HG02870 (cell line): ENCODE data around the gene MBD6.

Source experiments
- ATAC-seq: cut with Tn5 transposase; IDR thresholded peaks from one replicate; pipeline ENCODE4 v1.9.1; 2021; ENCODE audit warnings: mild to moderate bottlenecking, moderate library complexity; ENCODE audit not compliant: unreplicated experiment

MBD6 gene

GRCh38 chr12:57525615-57526383 is 3.2 kb downstream of the MBD6 start:
- no peak for ATAC-seq

DNA sequence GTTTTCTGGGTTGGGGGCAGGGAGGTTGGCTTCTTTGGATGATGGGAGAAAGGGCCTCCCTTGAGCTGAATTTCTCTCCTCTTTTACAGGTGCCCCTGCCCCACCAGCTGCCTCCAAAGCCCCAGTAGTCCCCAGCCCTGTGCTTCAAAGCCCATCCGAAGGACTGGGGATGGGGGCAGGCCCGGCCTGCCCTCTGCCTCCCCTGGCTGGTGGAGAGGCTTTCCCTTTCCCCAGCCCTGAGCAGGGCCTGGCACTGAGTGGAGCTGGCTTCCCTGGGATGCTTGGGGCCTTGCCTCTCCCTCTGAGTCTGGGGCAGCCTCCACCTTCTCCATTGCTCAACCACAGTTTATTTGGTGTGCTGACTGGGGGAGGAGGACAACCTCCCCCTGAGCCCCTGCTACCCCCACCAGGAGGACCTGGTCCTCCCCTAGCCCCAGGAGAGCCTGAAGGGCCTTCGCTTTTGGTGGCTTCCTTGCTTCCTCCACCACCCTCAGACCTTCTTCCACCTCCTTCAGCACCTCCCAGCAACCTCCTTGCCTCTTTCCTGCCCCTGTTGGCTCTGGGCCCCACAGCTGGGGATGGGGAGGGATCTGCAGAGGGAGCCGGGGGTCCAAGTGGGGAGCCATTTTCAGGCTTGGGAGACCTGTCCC is 4.0 kb downstream of the MBD6 start:
- no peak for ATAC-seq

- no peak for ATAC-seq
Observed at GRCh38 chr12:57527184-57527583, 4.6 kb downstream of the MBD6 start.

DNA sequence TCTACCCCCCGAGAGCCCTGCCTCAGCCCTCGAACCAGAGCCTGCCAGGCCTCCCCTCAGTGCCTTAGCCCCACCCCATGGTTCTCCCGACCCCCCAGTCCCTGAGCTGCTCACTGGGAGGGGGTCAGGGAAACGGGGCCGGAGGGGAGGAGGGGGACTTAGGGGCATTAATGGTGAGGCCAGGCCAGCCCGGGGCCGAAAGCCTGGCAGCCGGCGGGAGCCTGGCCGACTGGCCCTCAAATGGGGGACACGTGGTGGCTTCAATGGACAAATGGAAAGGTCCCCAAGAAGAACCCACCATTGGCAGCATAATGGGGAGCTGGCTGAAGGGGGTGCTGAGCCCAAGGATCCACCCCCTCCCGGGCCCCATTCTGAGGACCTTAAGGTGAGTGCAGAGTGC is 5.6 kb downstream of the MBD6 start:
- ATAC-seq: no peak

GRCh38 chr12:57528831-57529555 is 6.4 kb downstream of the MBD6 start:
- no peak for ATAC-seq

DNA sequence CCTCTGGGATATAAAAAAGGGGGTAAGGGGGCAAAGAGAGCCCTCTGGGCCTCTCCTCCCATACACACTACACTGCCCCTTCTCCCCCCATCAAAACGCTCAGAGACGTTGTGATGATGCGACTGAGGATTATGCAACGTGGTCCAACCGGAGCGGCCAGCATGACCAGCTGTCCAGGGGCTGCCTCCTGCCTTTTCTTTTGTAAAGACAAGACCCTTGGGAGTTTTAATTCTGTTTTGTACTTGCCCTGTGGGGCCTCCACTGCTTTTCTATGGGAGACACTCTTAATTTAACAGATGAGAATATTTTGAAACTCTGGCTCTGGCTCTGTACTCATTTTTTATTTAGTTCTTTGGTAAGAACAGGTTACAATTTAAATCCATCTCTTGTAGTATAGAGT is 7.2 kb downstream of the MBD6 start:
- ATAC-seq: no peak

GRCh38 chr12:57530396-57531142 is 7.9 kb downstream of the MBD6 start:
- ATAC-seq: no peak

- no peak for ATAC-seq
Observed at GRCh38 chr12:57531836-57532235, 9.2 kb downstream of the MBD6 start.

- no peak for ATAC-seq
Observed at GRCh38 chr12:57533108-57533507, 10.5 kb downstream of the MBD6 start.

DNA sequence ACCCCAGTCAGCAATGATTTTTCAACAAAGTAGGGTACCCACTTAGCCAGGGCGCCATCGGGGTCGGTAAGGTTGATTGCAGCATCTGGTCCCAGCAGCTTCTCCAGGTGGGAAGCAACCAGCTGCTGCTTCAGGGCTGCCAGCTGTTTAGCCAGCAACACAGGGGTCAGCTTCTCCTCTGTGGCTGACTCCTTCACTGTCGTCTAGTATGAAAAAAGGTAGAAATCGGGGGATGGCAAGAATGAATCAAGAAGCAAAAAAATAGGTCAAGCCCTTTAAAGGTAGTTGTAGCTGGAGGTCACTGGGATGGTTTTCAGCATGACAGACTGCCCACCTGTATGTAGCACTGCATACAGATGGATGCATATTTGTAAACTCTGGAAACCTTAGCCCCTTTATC is 11.6 kb downstream of the MBD6 start:
- ATAC-seq: no peak

GRCh38 chr12:57534991-57535543 is 12.4 kb downstream of the MBD6 start:
- ATAC-seq: no peak

- no peak for ATAC-seq
Observed at GRCh38 chr12:57535764-57536596, 13.4 kb downstream of the MBD6 start.

DNA sequence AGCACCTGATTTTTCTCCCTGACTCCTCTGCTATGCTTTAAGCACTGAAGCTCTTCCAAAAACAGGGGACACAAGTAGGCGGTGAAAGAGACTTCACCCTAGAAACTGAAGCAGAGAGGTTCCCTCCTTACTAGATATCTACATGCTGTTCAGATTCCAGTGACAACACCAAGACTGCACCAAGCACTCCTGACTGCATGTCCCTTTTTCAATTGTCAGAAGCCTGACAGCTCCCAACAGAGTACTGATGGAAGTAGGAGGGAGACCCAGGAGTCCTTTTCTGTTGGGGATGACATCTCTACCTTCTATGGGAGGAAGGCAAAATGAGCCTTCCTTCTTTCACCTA is 13.9 kb downstream of the MBD6 start:
- ATAC-seq: no peak

DNA sequence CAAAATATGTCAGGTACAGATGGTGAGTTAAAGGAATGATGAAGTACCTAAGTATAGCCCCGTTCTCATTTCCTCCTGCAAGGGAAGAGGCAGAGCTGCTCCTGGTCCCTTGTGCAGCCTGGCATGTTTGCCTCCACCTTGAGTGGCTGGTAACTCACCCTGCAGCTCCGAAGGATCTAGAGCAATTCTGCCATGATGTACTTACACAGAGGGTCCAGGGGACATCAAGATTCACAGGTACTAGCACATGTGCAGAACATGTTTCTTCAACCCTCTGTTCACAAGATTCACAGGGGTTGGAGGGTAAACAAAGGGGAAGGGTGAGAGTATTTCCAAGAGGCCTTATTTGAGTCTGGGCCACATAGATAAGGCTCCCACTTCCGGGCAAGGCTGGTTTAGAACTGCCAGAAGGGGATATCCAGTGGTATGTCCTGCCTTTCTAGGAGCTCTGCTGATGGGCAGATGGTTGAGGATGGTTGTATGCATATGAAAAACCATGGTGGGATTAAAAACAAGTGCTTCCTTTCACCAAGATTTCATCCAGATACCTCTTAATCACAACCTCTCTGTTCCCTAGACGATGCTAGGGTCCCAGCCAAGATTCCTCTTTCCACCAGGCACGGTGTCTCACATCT is 16.6 kb downstream of the MBD6 start:
- no peak for ATAC-seq

- ATAC-seq: no peak
Observed at GRCh38 chr12:57541001-57541400, 18.4 kb downstream of the MBD6 start.

DNA sequence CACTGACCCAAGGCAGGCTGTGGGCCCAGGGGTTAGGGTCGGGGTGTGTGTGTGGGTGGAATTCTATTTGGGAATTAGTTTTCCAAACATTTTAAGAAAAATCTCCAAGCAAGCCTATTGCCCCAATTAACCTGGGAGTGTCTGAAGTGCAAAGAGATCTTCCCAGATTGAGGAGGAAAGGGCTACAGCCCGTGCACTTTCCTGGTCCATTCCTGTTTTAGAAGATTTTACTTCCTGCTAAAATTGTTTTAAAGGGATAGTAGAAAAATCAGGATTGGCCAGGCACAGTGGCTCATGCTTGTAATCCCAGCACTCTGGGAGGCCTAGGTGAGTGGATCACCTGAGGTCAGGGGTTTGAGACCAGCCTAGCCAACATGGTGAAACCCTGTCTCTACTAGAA is 19.1 kb downstream of the MBD6 start:
- ATAC-seq: no peak

DNA sequence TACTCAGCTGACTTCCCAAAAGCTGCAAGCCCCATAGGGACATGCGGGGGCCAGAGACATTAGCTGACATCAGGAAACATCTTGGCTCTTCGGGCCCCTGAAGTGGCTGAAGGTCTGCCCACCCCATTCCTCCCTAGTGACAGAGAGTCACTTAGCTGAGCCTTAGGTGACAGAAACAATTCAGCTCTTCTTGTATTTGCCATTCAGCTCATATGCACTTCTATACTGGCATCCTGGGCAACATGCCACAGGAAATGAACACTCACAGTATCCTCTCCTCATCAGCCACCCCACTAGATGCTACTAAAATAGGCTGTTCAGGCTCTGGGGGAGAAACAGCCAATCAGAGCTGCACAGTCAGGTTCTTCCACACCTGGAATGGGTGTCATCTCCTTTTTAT is 21.0 kb downstream of the MBD6 start:
- no peak for ATAC-seq

DNA sequence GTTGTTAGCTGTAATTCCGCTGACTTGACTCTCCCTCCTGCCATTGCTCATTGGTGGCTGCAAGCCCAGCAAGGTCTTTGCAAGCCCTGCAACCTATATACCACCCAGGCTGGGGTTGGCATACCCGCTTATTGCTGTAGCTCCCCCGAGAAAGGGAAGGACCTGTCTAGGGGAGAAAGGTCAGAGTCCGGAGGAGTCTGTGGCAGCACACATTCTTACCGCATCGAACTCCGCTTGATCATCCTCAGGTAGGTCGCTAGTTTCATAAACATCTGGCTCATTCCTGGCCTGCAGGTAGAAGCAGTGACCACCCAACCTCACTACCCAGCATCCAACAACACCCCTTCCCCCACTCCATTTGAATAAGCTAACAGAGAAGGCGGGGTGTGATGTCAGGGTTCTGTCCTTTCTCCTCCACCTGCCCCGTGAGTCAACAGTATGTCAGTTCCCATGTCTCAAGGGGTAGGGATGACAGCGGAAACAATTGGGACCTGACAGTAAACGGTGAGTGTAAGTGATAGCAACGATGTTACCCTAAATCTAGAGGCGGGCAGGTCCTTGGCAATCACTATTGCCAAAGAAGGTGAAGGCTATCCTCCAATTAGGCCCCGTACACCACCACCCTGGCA is 23.3 kb downstream of the MBD6 start:
- no peak for ATAC-seq
